Activated effector memory CD4-positive, alpha-beta T cell treated with anti-CD3 and anti-CD28 coated beads, Interleukin-2, amount 50 U/mL, for 16 hours (primary cell): Measurements from ENCODE around the gene GLE1.
A peak's percentile ranks its signal among the peaks of the same experiment; 100 is the strongest.
"Not testable (repeated sequence)": the region's sequence is repeated elsewhere in the genome, so short reads cannot be mapped to it uniquely, and the experiment has no call there.

Experiments
- DNase-seq: peaks from one replicate; pipeline ENCODE4 v3.0.0-alpha.2; 2020

The GLE1 gene

DNA sequence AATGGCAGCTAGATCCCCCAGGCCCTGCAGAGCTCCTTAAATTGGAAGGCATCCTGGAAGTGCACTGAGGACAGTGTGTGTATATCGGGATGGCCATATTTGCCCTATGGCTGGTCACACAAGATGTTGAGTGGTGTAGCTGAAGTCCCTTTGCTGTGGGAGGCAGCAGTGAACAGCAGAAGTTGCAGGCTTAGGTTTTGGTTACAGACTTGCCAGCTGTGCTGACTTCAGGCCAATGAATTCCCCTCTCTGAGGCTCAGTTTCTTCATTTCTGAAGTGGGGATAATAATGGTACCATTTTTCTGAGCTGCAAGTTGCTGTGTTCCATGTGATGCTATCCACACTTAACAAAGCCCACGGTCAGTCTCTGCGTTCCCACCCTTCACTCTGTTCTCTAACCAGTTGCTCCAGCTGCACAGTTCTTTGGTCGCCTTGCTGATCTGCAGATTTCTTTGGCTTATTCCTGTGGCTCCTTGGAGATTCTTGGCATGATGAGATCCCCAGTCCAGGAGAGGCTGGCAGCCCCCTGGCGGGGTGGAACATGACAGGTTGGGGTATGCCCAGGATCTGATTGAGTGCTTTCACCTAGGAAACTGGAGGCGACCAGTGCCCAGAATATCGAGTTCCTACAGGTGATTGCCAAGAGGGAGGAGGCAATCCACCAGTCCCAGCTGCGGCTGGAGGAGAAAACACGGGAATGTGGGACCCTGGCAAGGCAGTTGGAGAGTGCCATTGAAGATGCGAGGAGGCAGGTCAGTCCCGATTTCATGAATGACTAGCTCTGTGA, 6.5 kb upstream of the GLE1 start:
- peak; percentile 50 for DNase-seq

GRCh38 chr9:128498911-128499310, 5.6 kb upstream of the GLE1 start:
- DNase-seq = peak; percentile 49

GRCh38 chr9:128499920-128500319, 4.6 kb upstream of the GLE1 start:
- peak; percentile 52 for DNase-seq

DNA sequence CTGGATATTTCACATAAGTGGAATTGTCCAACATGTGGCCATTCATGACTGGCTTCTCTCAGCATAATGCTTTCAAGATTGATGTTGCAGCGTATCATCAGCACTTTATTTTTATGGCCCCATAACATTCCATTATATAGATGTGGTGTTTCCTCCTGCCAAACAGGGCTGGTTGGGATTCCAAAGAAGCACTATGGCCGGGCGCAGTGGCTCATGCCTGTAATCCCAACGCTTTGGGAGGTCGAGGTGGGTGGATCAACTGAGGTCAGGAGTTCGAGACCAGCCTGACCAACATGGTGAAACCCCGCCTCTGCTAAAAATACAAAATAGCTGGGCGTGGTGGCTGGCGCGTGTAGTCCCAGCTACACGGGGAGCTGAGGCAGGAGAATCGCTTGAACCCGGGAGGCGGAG, 1.1 kb upstream of the GLE1 start:
- DNase-seq = not testable (repeated sequence)

DNA sequence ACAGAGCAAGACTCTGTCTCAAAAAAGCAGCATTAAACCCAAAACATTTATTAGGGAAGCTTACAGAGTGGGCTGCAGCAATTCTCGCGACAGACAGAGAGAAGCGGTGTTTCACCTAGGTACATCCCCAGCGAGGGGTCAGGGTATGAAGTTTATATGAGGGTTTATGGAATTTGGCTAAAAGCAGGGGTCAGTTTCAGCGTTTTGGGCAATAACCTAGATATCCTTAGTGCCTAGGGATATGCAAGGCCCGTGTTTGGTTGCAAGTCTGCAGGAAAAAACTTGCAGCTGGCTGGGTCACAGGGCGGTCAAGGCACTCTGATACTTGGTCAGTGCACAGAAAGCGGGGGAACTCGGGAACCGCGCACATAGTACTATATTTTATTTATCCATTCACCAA, 649 bp upstream of the GLE1 start:
- no peak for DNase-seq

- DNase-seq = no peak
Measured at GRCh38 chr9:128505414-128505765, 871 bp downstream of the GLE1 start.

DNA sequence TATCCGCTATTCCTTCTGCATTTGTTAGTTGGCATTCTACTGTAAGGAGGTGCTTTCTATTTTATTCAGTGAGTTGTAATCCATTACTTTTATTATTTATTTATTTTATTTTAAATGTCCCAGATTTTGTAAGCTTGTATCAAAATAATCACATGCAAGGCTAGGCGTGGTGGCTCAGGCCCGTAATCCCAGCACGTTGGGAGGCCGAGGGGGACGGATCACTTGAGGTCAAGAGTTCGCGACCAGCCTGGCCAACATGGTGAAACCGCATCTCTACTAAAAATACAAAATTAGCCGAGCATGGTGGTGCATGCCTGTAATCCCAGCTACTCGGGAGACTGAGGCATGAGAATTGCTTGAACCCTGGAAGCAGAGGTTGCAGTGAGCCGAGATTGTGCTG, 1.4 kb downstream of the GLE1 start:
- not testable (repeated sequence) for DNase-seq

GRCh38 chr9:128512820-128513219, 8.3 kb downstream of the GLE1 start:
- DNase-seq = peak; percentile 38

GRCh38 chr9:128521956-128522355, 17.4 kb downstream of the GLE1 start:
- no peak for DNase-seq

- no peak for DNase-seq
Measured at GRCh38 chr9:128523199-128523925, 18.8 kb downstream of the GLE1 start.

GRCh38 chr9:128526720-128527119, 22.2 kb downstream of the GLE1 start:
- DNase-seq = no peak

GRCh38 chr9:128528445-128529160, 24.1 kb downstream of the GLE1 start:
- DNase-seq = no peak

DNA sequence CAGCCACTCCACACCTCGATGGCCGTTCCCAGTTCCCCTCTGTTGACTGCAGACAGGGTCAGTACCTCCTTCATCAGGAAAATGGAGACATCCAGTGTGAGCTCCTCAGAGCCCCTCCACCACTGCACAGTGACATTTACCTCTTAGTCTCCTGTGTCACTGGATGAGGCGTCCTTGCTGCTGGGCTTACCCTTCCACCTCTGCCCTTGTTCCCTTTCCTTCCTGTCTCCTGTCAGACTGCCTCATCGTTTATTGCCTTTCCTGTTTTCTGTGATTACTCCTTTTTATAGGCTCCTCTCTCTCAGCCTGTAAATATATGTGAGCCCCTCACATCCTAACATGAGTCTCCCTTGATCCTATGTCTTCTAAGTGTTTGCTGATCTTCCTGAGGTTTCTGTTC, 24.7 kb downstream of the GLE1 start:
- DNase-seq = no peak

DNA sequence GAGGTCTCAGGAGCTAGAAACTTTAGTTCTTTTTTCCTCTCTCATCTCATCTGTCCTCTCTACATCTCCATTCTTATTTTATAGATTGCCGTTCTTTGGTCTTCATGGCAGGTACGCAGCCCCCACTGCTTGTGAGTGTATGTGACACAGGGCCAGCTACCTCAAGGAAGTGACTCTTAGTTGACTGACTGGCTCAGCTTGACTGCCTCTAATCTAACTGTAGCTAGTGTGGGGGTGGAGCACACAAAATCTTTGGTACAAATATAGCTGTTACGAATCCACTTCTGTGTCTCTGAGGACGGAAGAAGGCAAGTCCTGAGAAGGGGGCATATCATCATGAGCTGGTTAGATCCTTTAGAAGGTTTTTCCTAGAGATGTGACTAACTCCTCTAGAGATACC, 28.1 kb downstream of the GLE1 start:
- DNase-seq = no peak

- no peak for DNase-seq
Measured at GRCh38 chr9:128540634-128541360, 36.3 kb downstream of the GLE1 start.

DNA sequence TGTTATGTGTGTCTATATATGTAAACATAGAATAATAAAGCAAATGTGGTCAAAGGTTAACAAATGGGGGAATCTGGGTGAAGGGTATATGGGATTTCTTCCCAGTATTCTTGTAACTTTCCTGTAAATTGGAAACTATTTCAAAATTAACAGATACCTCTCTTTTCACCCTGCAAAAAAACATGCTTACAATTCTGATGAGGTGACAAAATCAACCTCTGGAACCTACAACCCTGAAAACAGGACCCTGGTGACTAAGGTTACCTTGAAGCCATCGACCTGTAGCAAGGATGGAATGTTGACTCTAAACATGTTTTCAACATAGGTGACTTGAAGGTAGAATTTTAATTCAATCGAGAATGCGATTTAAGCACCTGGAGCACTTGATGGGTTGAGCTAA, 42.0 kb downstream of the GLE1 start:
- DNase-seq = no peak

GRCh38 chr9:128548876-128549275, 44.4 kb downstream of the GLE1 start:
- no peak for DNase-seq

GRCh38 chr9:128550226-128550625, 45.7 kb downstream of the GLE1 start:
- peak; percentile 80 for DNase-seq

- no peak for DNase-seq
Measured at GRCh38 chr9:128550770-128551656, 46.5 kb downstream of the GLE1 start.

DNA sequence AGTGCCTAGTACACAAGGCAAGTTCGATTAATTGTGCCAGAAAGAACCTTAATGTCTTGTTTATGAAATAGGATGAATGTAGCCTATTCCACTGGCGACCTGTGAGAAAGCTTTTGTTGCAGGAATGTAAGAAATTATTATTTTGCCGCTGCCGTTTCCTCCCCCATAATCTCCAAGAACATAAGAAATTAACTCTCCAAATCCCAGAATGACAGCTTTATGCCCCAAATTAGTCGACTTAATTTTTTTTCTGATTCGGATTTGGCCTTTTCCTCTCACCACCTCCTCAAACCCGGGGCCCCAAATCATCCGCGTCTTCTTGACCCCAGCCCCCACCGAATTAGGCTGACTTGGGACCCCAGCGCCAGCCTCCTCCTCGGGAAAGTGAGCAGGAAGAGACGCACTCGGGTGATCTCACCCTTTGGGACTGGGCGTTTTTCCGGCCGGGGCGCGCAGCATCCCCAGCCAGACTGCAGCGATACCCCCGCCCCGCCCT, 47.2 kb downstream of the GLE1 start:
- no peak for DNase-seq

DNA sequence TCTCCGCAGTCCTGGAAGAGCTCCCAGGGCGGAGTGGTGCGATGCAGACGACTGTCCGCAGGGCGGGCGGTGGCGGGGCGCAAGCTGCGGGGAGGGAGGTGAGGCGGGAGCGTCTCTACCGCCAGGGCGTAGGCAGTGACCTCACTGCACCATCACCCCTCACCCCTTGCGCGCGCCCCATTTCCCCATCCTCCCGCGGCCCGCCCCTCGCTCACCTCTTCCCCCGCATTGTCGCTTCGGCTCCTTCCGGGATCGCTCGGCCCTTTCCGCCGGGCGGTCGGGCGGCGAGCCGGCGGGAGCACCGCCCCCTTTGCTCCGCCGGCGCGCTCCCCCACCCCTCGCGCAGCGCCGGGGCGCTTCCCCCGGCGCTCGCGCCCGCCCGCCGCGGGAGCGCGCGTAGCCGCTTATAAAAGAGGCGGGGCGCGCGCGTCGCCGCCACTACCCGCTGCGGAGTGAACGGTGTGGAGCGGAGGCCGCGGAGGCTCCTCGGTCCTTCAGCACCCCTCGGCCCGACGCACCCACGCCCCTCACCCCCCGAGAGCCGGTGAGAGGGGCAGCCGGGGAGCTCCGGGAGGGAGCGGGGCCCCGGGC, 47.7 kb downstream of the GLE1 start, which contains the start of gene SPTAN1:
TSS of gene SPTAN1 (plus strand) at position 435 of the 591 bp plus-strand sequence. CDS start 14,154 bp downstream, outside the sequence.
- DNase-seq = peak; percentile 97
